ENCODE results near the gene SLC49A4.

Gene SLC49A4

GRCh38 chr3:122859021-122859805, 64.3 kb downstream of the SLC49A4 start:
- DNase-seq: no peak

GRCh38 chr3:122862381-122862780, 67.5 kb downstream of the SLC49A4 start:
- no peak for DNase-seq

- DNase-seq: no peak
Measured at GRCh38 chr3:122864498-122864897, 69.6 kb downstream of the SLC49A4 start.

- no peak for DNase-seq
Measured at GRCh38 chr3:122868322-122868721, 73.5 kb downstream of the SLC49A4 start.

- no peak for DNase-seq
Measured at GRCh38 chr3:122873741-122874515, 79.1 kb downstream of the SLC49A4 start.

GRCh38 chr3:122875547-122876127, 80.8 kb downstream of the SLC49A4 start:
- DNase-seq: no peak

- no peak for DNase-seq
Measured at GRCh38 chr3:122880173-122880572, 85.3 kb downstream of the SLC49A4 start.

- DNase-seq: no peak
Measured at GRCh38 chr3:122880624-122881023, 85.8 kb downstream of the SLC49A4 start.

- no peak for DNase-seq
Measured at GRCh38 chr3:122882361-122882947, 87.6 kb downstream of the SLC49A4 start.

GRCh38 chr3:122886251-122886650, 91.4 kb downstream of the SLC49A4 start:
- no peak for DNase-seq

GRCh38 chr3:122886946-122887345, 92.1 kb downstream of the SLC49A4 start:
- peak; percentile 15 for DNase-seq

GRCh38 chr3:122890077-122890719, 95.3 kb downstream of the SLC49A4 start:
- peak; percentile 49 for DNase-seq

- DNase-seq: no peak
Measured at GRCh38 chr3:122890720-122891220, 95.9 kb downstream of the SLC49A4 start.

- no peak for DNase-seq
Measured at GRCh38 chr3:122892118-122892960, 97.5 kb downstream of the SLC49A4 start.

GRCh38 chr3:122893282-122893681, 98.4 kb downstream of the SLC49A4 start:
- no peak for DNase-seq

GRCh38 chr3:122893754-122894668, 99.1 kb downstream of the SLC49A4 start:
- no peak for DNase-seq

- no peak for DNase-seq
Measured at GRCh38 chr3:122898298-122898697, 103.4 kb downstream of the SLC49A4 start.

GRCh38 chr3:122902326-122902725, 107.5 kb downstream of the SLC49A4 start:
- DNase-seq: no peak

GRCh38 chr3:122903171-122903570, 108.3 kb downstream of the SLC49A4 start:
- no peak for DNase-seq

GRCh38 chr3:122907471-122907870, 112.6 kb downstream of the SLC49A4 start:
- no peak for DNase-seq

GRCh38 chr3:122908251-122908650, 113.4 kb downstream of the SLC49A4 start:
- DNase-seq: no peak

Measured in inflammatory macrophage treated with lipopolysaccharide for 4 hours (primary cell).